Thyroid gland (tissue), 4 donors: ENCODE data around the gene LSAMP. TPM values are rescaled to one million over a fixed set of nuclear protein-coding genes. Genes with fewer than 3 reads are reported as not detected.

Experiments used
- DNase-seq, 2 donors: peaks; one replicate each; pipeline ENCODE4 v3.0.0-alpha.2; 2019
- H3K27ac ChIP-seq, 3 donors: fragments of 200-600 bp; sonication (generic); 1 replicate in 2 of 3; 2 replicates in 1 of 3; pipeline ENCODE4 v1.5.1; 2016 to 2019; ENCODE audit warnings: mild to moderate bottlenecking in 1 of 3, moderate library complexity in 1 of 3
- H3K27me3 ChIP-seq: fragments of 200-600 bp; sonication (generic); one replicate; pipeline ENCODE4 v1.5.1; 2019
- H3K36me3 ChIP-seq, 2 donors: fragments of 200-600 bp; sonication (generic); one replicate each; pipeline ENCODE4 v1.5.1; 2016 to 2019
- H3K4me1 ChIP-seq, 2 donors: fragments of 200-600 bp; sonication (generic); one replicate each; pipeline ENCODE4 v1.5.1; 2017 to 2019
- H3K4me3 ChIP-seq, 3 donors: fragments of 200-600 bp; sonication (generic); replicated peaks in 1 of 3; 1 replicate in 2 of 3; 2 replicates in 1 of 3; pipeline ENCODE4 v1.5.1; 2016; ENCODE audit warnings: mild to moderate bottlenecking in 1 of 3
- H3K9me3 ChIP-seq: fragments of 200-600 bp; sonication (generic); one replicate; pipeline ENCODE4 v1.5.1; 2017
- CTCF ChIP-seq, 6 experiments: fragments of 200-600 bp in 3 of 6; fragments of 450-650 bp in 3 of 6; sonication (generic) in 3 of 6; IDR thresholded peaks; one replicate each; pipeline ENCODE4 v1.5.1; 2016 to 2019; ENCODE audit warnings: antibody characterized with exemption in 6 of 6, mild to moderate bottlenecking in 2 of 6, inconsistent platforms in 1 of 6, moderate library complexity in 1 of 6
- POLR2A ChIP-seq, 2 donors: fragments of 450-650 bp; IDR thresholded peaks; one replicate each; pipeline ENCODE4 v1.6.1; 2017; ENCODE audit warnings: antibody characterized with exemption in 2 of 2, mild to moderate bottlenecking in 2 of 2, moderate library complexity in 1 of 2
- WGBS, 2 donors: methylation state at CpG; one replicate each; pipeline ENCODE4 v1.1.5; 2017; 5-methylcytosine and 5-hydroxymethylcytosine counted together
- intact Hi-C: fragments of 100-400 bp; cut with DNase I; formaldehyde crosslinking; loops from one replicate; pipeline ENCODE4 v1.15.1; 2023
- total RNA-seq, 4 donors: library from RNA; depleted of rRNA; stranded (reverse); fragments of >200 nt; gene quantifications; one replicate each; pipeline ENCODE4 v1.2.3, GENCODE V29; 2016

Gene LSAMP
- total RNA-seq, 4 donors from 2014 or later = 0.78 to 2.0 (median 1.8) TPM

GRCh38 chr3:116199063-116199462 lies 246.2 kb downstream of the LSAMP start:
- Histone ChIP-seq H3K4me3 (no peak overlapping the region), H3K36me3 (no peaks in the 10 kb centered on the region), H3K4me1 (no peaks in the 10 kb centered on the region), H3K9me3 (no peaks in the 10 kb centered on the region), H3K27ac (no peak overlapping the region), H3K27me3 (no peaks in the 10 kb centered on the region)
- TF ChIP-seq POLR2A (IDR thresholded peaks at IDR 0.05) (no peak), CTCF (IDR thresholded peaks at IDR 0.05) (no peak)
- intact Hi-C loops = no loop called here
- no peak for DNase-seq
- WGBS, 2 donors = 93 to 94% methylated on average over 2 of the region's 2 CpGs

- Histone ChIP-seq H3K4me3 (no peak overlapping the region), H3K36me3 (no peaks in the 10 kb centered on the region), H3K27ac (no peak overlapping the region), H3K27me3 (no peaks in the 10 kb centered on the region), H3K4me1 (no peaks in the 10 kb centered on the region), H3K9me3 (no peaks in the 10 kb centered on the region)
- 60% methylated on average over 2 of the region's 2 CpGs for WGBS, 2 donors
- no peak for DNase-seq
- TF ChIP-seq CTCF (IDR thresholded peaks at IDR 0.05) = no peak
- TF ChIP-seq POLR2A (IDR thresholded peaks at IDR 0.05) = no peak
- intact Hi-C loops = no loop called here
These were observed 247.2 kb downstream of the LSAMP start for GRCh38 chr3:116198087-116198486.

GRCh38 chr3:116192464-116192863 lies 252.8 kb downstream of the LSAMP start:
- H3K27me3 ChIP-seq = no peaks in the 10 kb centered on the region
- TF ChIP-seq POLR2A (IDR thresholded peaks at IDR 0.05) (no peak), CTCF (IDR thresholded peaks at IDR 0.05) (no peak)
- H3K4me3 ChIP-seq = no peak overlapping the region
- H3K4me1 ChIP-seq = no peaks in the 10 kb centered on the region
- H3K9me3 ChIP-seq = no peaks in the 10 kb centered on the region
- DNase-seq = no peak
- no peaks in the 10 kb centered on the region for H3K36me3 ChIP-seq
- H3K27ac ChIP-seq = no peak overlapping the region
- 78 to 82% methylated on average over 1 of the region's 1 CpG for WGBS, 2 donors
- intact Hi-C loops = no loop called here

- H3K27me3 ChIP-seq = no peaks in the 10 kb centered on the region
- WGBS, 2 donors = 74 to 90% methylated on average over 2 of the region's 2 CpGs
- TF ChIP-seq CTCF (IDR thresholded peaks at IDR 0.05) (no peak), POLR2A (IDR thresholded peaks at IDR 0.05) (no peak)
- H3K9me3 ChIP-seq = no peaks in the 10 kb centered on the region
- no peak overlapping the region for H3K27ac ChIP-seq
- no peak for DNase-seq
- H3K4me1 ChIP-seq = no peaks in the 10 kb centered on the region
- intact Hi-C loops = no loop called here
- H3K4me3 ChIP-seq = no peak overlapping the region
- H3K36me3 ChIP-seq = no peaks in the 10 kb centered on the region
These were observed 253.9 kb downstream of the LSAMP start for GRCh38 chr3:116191409-116191808.

GRCh38 chr3:116190095-116190494 lies 255.2 kb downstream of the LSAMP start:
- Histone ChIP-seq H3K4me3 (no peak overlapping the region), H3K4me1 (no peaks in the 10 kb centered on the region), H3K27me3 (no peaks in the 10 kb centered on the region), H3K27ac (no peak overlapping the region), H3K9me3 (no peaks in the 10 kb centered on the region), H3K36me3 (no peaks in the 10 kb centered on the region)
- intact Hi-C loops = no loop called here
- DNase-seq = no peak
- no peak for TF ChIP-seq POLR2A (IDR thresholded peaks at IDR 0.05)
- WGBS, 2 donors = 86 to 91% methylated on average over 3 of the region's 3 CpGs

GRCh38 chr3:116188231-116188785 lies 257.0 kb downstream of the LSAMP start:
- intact Hi-C loops = no loop called here
- H3K27ac ChIP-seq = no peak overlapping the region
- H3K4me1 ChIP-seq = no peaks in the 10 kb centered on the region
- no peak for TF ChIP-seq CTCF (IDR thresholded peaks at IDR 0.05)
- TF ChIP-seq POLR2A (IDR thresholded peaks at IDR 0.05) = no peak
- no peaks in the 10 kb centered on the region for H3K27me3 ChIP-seq
- 83 to 88% methylated on average over 3 of the region's 3 CpGs for WGBS, 2 donors
- DNase-seq = no peak
- H3K4me3 ChIP-seq = no peak overlapping the region
- no peaks in the 10 kb centered on the region for H3K9me3 ChIP-seq
- H3K36me3 ChIP-seq = no peaks in the 10 kb centered on the region
